HepG2 (cell line): ENCODE data around the gene MYD88. TPM values are rescaled to one million over a fixed set of nuclear protein-coding genes. Genes with fewer than 3 reads are reported as not detected.
A peak's percentile ranks its signal among the peaks of the same experiment; 100 is the strongest.

Source experiments
- ATAC-seq: fragments of 200-7000 bp; cut with Tn5 transposase; 3 replicates; pipeline ENCODE4 v1.9.1; 2020; ENCODE audit warnings: mild to moderate bottlenecking, moderate library complexity
- BruUV-seq: library from RNA; stranded (reverse); fragments of 400-500 nt; replicated peaks from 2 replicates; lab custom pipeline; 2021; lab: Mats Ljungman, UMichigan
- CTCF ChIA-PET: fragments of 300-600 bp; formaldehyde crosslinking; extraction: SDS; loops from one replicate; lab custom pipeline; 2021; ENCODE audit warnings: low total read pairs, inconsistent platforms, low intra/inter-chr PET ratio; lab: Yijun Ruan, JAX
- POLR2A ChIA-PET: fragments of 350-600 bp; sonication (Branson Sonifier 250); formaldehyde crosslinking; loops from one replicate; lab custom pipeline; 2020; ENCODE audit warnings: antibody characterized with exemption, inconsistent platforms; lab: Yijun Ruan, JAX
- DNase-seq: peaks from one replicate; pipeline ENCODE4 v3.0.0-alpha.2; 2015; ENCODE audit warnings: low spot score
- FAIRE-seq: peaks from 3 replicates; lab custom pipeline; 2011; peaks lifted over from hg19 to GRCh38; lab: Jason Lieb, UNC
- H2AFZ ChIP-seq: one replicate; pipeline ENCODE4 v1.6.1; 2011; ENCODE audit warnings: low read length, inconsistent platforms
- H3K27ac ChIP-seq: fragments of 300-600 bp; 3 replicates; pipeline ENCODE4 v1.8.0; 2011; ENCODE audit warnings: mixed run types, mild to moderate bottlenecking, mixed read lengths, low read length, inconsistent platforms; ENCODE audit not compliant: insufficient read depth; ENCODE audit errors: extremely low read length
- H3K27me3 ChIP-seq, 2 experiments: fragments of 200-600 bp in 1 of 2; 2 replicates in 1 of 2; 3 replicates in 1 of 2; pipeline versions ENCODE4 v1.6.0 to v1.8.0; 2011; ENCODE audit warnings: low read length in 2 of 2, mild to moderate bottlenecking in 2 of 2, moderate library complexity in 2 of 2, inconsistent platforms in 1 of 2; ENCODE audit not compliant: insufficient read depth in 2 of 2, control insufficient read depth in 1 of 2
- H3K36me3 ChIP-seq, 2 experiments: fragments of 200-600 bp in 1 of 2; replicated peaks in 1 of 2; 2 replicates in 1 of 2; 3 replicates in 1 of 2; pipeline versions ENCODE4 v1.5.1 to v1.8.0; 2011; ENCODE audit warnings: low read length in 2 of 2, inconsistent platforms in 1 of 2; ENCODE audit not compliant: insufficient read depth in 2 of 2, control insufficient read depth in 1 of 2
- H3K4me1 ChIP-seq: 2 replicates; pipeline ENCODE4 v1.5.1; 2012; ENCODE audit warnings: low read length, inconsistent platforms; ENCODE audit not compliant: insufficient read depth
- H3K4me2 ChIP-seq: 2 replicates; pipeline ENCODE4 v1.6.0; 2011; ENCODE audit warnings: low read depth, low read length, inconsistent platforms
- H3K4me3 ChIP-seq, 3 experiments: fragments of 200-600 bp in 1 of 3; sonication (generic), shearing (Covaris generic) in 1 of 3; replicated peaks in 1 of 3; 2 replicates each; pipeline ENCODE4 v1.5.1; 2011 to 2016; ENCODE audit warnings: low read length in 3 of 3, inconsistent platforms in 2 of 3, low read depth in 2 of 3, mild to moderate bottlenecking in 2 of 3, control low read depth in 1 of 3, mixed read lengths in 1 of 3; ENCODE audit not compliant: insufficient read depth in 1 of 3
- H3K79me2 ChIP-seq: one replicate; pipeline ENCODE4 v1.6.1; 2011; ENCODE audit warnings: low read length, inconsistent platforms; ENCODE audit not compliant: insufficient read depth
- H3K9ac ChIP-seq: 2 replicates; pipeline ENCODE4 v1.6.0; 2011; ENCODE audit warnings: mild to moderate bottlenecking, low read depth, low read length, inconsistent platforms; ENCODE audit not compliant: insufficient read depth
- H3K9me3 ChIP-seq: 2 replicates; pipeline ENCODE4 v1.5.1; 2012; ENCODE audit warnings: mild to moderate bottlenecking, low read length
- H4K20me1 ChIP-seq: 2 replicates; pipeline ENCODE4 v1.6.0; 2011; ENCODE audit warnings: inconsistent platforms, mild to moderate bottlenecking, low read length, moderate library complexity; ENCODE audit not compliant: insufficient read depth
- CHD4 ChIP-seq: fragments of 200-600 bp; sonication (generic); IDR thresholded peaks from 2 replicates; pipeline ENCODE4 v1.7.0; 2017; ENCODE audit warnings: mild to moderate bottlenecking, low read length, borderline replicate concordance
- HDAC6 ChIP-seq: fragments of 200-600 bp; sonication (generic); IDR thresholded peaks from 2 replicates; pipeline ENCODE4 v1.7.0; 2017; ENCODE audit warnings: mild to moderate bottlenecking, antibody characterized with exemption, low read length, low read depth
- HOXA9 ChIP-seq: sonication (generic); formaldehyde crosslinking; IDR thresholded peaks from 2 replicates; pipeline ENCODE4 v1.8.1; 2022; ENCODE audit warnings: missing genetic modification reagents, mild to moderate bottlenecking, moderate library complexity, borderline replicate concordance
- POLR2A ChIP-seq, 2 experiments: IDR thresholded peaks; 2 replicates each; pipeline ENCODE4 v1.6.1; 2011; ENCODE audit warnings: low read depth in 2 of 2, low read length in 2 of 2, mild to moderate bottlenecking in 1 of 2, moderate library complexity in 1 of 2; ENCODE audit not compliant: insufficient read depth in 1 of 2
- RAD51 ChIP-seq: fragments of 450-650 bp; IDR thresholded peaks from 2 replicates; pipeline ENCODE4 v1.6.1; 2016; ENCODE audit warnings: borderline replicate concordance
- RBM22 ChIP-seq: fragments of 200-400 bp; formaldehyde crosslinking; optimal IDR thresholded peaks from 2 replicates; pipeline ENCODE3; 2017; ENCODE audit warnings: mild to moderate bottlenecking, low read length, moderate library complexity
- TOE1 ChIP-seq: sonication (generic); formaldehyde crosslinking; IDR thresholded peaks from 2 replicates; pipeline ENCODE4 v1.4.0; 2020; ENCODE audit warnings: mild to moderate bottlenecking, missing genetic modification reagents
- USF2 ChIP-seq, 2 experiments: sonication (generic) in 1 of 2; formaldehyde crosslinking in 1 of 2; IDR thresholded peaks; 2 replicates each; pipeline versions ENCODE4 v1.5.1 to v1.6.1; 2011 to 2020; ENCODE audit warnings: borderline replicate concordance in 1 of 2, low read depth in 1 of 2, low read length in 1 of 2, mild to moderate bottlenecking in 1 of 2, missing genetic modification reagents in 1 of 2, moderate library complexity in 1 of 2
- ZSCAN12 ChIP-seq: sonication (generic); formaldehyde crosslinking; IDR thresholded peaks from 2 replicates; pipeline ENCODE4 v1.9.0; 2021; ENCODE audit warnings: mild to moderate bottlenecking, missing genetic modification reagents
- WGBS: methylation state at CpG from one replicate; pipeline ENCODE4 v1.1.6; 2017; ENCODE audit warnings: low lambda C conversion rate; 5-methylcytosine and 5-hydroxymethylcytosine counted together
- in situ Hi-C: cut with HindIII; loops from 2 replicates; pipeline ENCODE4 v1.10.0; 2017; ENCODE audit warnings: low pct_unique_long_range_greater_than_20kb; ENCODE audit not compliant: extremely low pct_ligation_motif_present
- intact Hi-C: fragments of 100-400 bp; cut with micrococcal nuclease; formaldehyde crosslinking; loops from one replicate; pipeline ENCODE4 v1.10.0; 2022; ENCODE audit not compliant: unreplicated experiment
- polyA plus RNA-seq, 8 experiments: library from polyadenylated mRNA; depleted of rRNA in 3 of 8; stranded (reverse) in 7 of 8; unstranded in 1 of 8; fragments of >200 nt; fragmentation: Illumina TruSeq in 4 of 8; extraction: Trizol in 4 of 8; gene quantifications; 2 replicates each; pipeline versions ENCODE4 v1.2.1 to v1.2.3, GENCODE V29; 2011 to 2016; ENCODE audit warnings: low read depth in 4 of 8, missing spikeins in 1 of 8, mixed read lengths in 1 of 8; ENCODE audit not compliant: insufficient read depth in 1 of 8
- total RNA-seq, 5 experiments: library from RNA; depleted of rRNA; stranded (reverse); fragments of >200 nt; fragmentation: Illumina TruSeq; extraction: Trizol; gene quantifications; 2 replicates each; pipeline ENCODE4 v1.2.3, GENCODE V29; 2016; ENCODE audit warnings: low read depth in 1 of 5

Gene MYD88
- total and polyA plus RNA-seq, 2 of the 13 experiments (the other 11 are each of a cell fraction or from before 2014, with no cell fraction given), result 7.6 to 32.7 TPM

- ChIA-PET POLR2A (interaction anchor here (4.0 to 5.1 kb wide), 2 partner anchors 28 to 34 kb away, joined by 36 to 179 read pairs; partner anchors contain the start of genes ACAA1 and MYD88), CTCF (no interaction called here)
- Histone ChIP-seq H3K4me1 (peaks cover 64% of the 10 kb centered on the region), H3K4me2 (peak overlapping the region; percentile 86), H3K9me3 (no peaks in the 10 kb centered on the region), H2AFZ (no peak overlapping the region), H3K27ac (no peak overlapping the region), H3K9ac (peak overlapping the region; percentile 1; the same call in 1 of the 2 replicates), H3K36me3 (no peaks in the 10 kb centered on the region; a peak in 1 of 5 replicates), H3K4me3 (no peak overlapping the region; a peak in 1 of 6 replicates), H4K20me1 (peaks cover 18% of the 10 kb centered on the region), H3K79me2 (peaks cover 68% of the 10 kb centered on the region), H3K27me3 (no peaks in the 10 kb centered on the region; a peak in 1 of 5 replicates)
- in situ Hi-C loops, result no loop called here
- no TSS peak for BruUV-seq
- intact Hi-C loops, result no loop called here
- no peak for FAIRE-seq
- no peak for ATAC-seq
- no peak for DNase-seq
- TF ChIP-seq ZSCAN12 (CRISPR knock-in tag) (no peak), RAD51 (no peak), RBM22 (no peak), HDAC6 (no peak), USF2 (IDR thresholded peaks at IDR 0.05; ENCODE audit: low read depth, low read length) (no peak), USF2 (CRISPR knock-in tag; IDR thresholded peaks at IDR 0.05; ENCODE audit: borderline replicate concordance) (no peak), POLR2A (IDR thresholded peaks at IDR 0.05; ENCODE audit: insufficient read depth in 1 of 2, low read depth in 2 of 2, low read length in 2 of 2) (no peak), CHD4 (no peak), HOXA9 (CRISPR knock-in tag) (no peak), TOE1 (CRISPR knock-in tag) (no peak)
- 81% methylated on average over 4 of the region's 4 CpGs for WGBS
Measured at GRCh38 chr3:38167591-38167990, 29.1 kb downstream of the MYD88 start.
